ENCODE results near the gene SLC12A5.

GRCh38 chr20:46083531-46084061, 54.6 kb downstream of the SLC12A5 start:
- TF ChIP-seq CTCF (IDR thresholded peaks at IDR 0.05; ENCODE audit: low read depth, low read length, poor library complexity, severe bottlenecking) = no peak
- no peak for TF ChIP-seq EZH2phosphoT487 (IDR thresholded peaks at IDR 0.05; ENCODE audit: borderline replicate concordance, low read length)
